ENCODE measurements around the gene AP1G2.

The AP1G2 gene

GRCh38 chr14:23561873-23562821 is 5.4 kb downstream of the AP1G2 start:
- no peak for DNase-seq (ENCODE audit: low read depth in 1 of 2, low spot score in 1 of 2)
- TF ChIP-seq POLR2AphosphoS5 (IDR thresholded peaks at IDR 0.05; ENCODE audit: low read depth) (peak; percentile 2; the same call in 1 of the 2 replicates), SPI1 (IDR thresholded peaks at IDR 0.05; ENCODE audit: borderline replicate concordance, low read depth) (no peak), CTCF (IDR thresholded peaks at IDR 0.05; ENCODE audit: insufficient read depth, low read length) (no peak), GABPA (IDR thresholded peaks at IDR 0.05; ENCODE audit: low read depth) (no peak), REST (IDR thresholded peaks at IDR 0.05; ENCODE audit: insufficient replicate concordance, low read depth) (no peak)
- Histone ChIP-seq H3K27ac (replicated peaks) (no peak overlapping the region), H3K27me3 (ENCODE audit: insufficient read depth, poor library complexity, severe bottlenecking) (no peaks in the 10 kb centered on the region), H3K4me3 (replicated peaks; ENCODE audit: insufficient read depth, low read length) (no peak overlapping the region)

GRCh38 chr14:23561259-23561658 is 6.3 kb downstream of the AP1G2 start:
- Histone ChIP-seq H3K4me3 (replicated peaks; ENCODE audit: insufficient read depth, low read length) (no peak overlapping the region), H3K27ac (replicated peaks) (no peak overlapping the region), H3K27me3 (ENCODE audit: insufficient read depth, poor library complexity, severe bottlenecking) (no peaks in the 10 kb centered on the region)
- TF ChIP-seq SPI1 (IDR thresholded peaks at IDR 0.05; ENCODE audit: borderline replicate concordance, low read depth) (no peak), POLR2AphosphoS5 (IDR thresholded peaks at IDR 0.05; ENCODE audit: low read depth) (0 out of 2 replicates have a peak, but pooled peaks have one; percentile 26)
- DNase-seq (ENCODE audit: low read depth in 1 of 2, low spot score in 1 of 2) = no peak

GRCh38 chr14:23559926-23560520 is 7.6 kb downstream of the AP1G2 start:
- Histone ChIP-seq H3K27ac (replicated peaks) (no peak overlapping the region), H3K27me3 (ENCODE audit: insufficient read depth, poor library complexity, severe bottlenecking) (no peaks in the 10 kb centered on the region), H3K4me3 (replicated peaks; ENCODE audit: insufficient read depth, low read length) (no peak overlapping the region)
- no peak for DNase-seq (ENCODE audit: low read depth in 1 of 2, low spot score in 1 of 2)
- TF ChIP-seq POLR2AphosphoS5 (IDR thresholded peaks at IDR 0.05; ENCODE audit: low read depth) (no peak), CTCF (IDR thresholded peaks at IDR 0.05; ENCODE audit: insufficient read depth, low read length) (no peak)

- H3K27ac ChIP-seq (replicated peaks) = no peak overlapping the region
- DNase-seq (ENCODE audit: low read depth in 1 of 2, low spot score in 1 of 2) = peak in 1 of 2 experiments; percentile 62
- no peak overlapping the region for H3K4me3 ChIP-seq (replicated peaks; ENCODE audit: insufficient read depth, low read length)
- TF ChIP-seq REST (IDR thresholded peaks at IDR 0.05; ENCODE audit: insufficient replicate concordance, low read depth) (no peak), CTCF (IDR thresholded peaks at IDR 0.05; ENCODE audit: insufficient read depth, low read length) (peak; percentile 89), SPI1 (IDR thresholded peaks at IDR 0.05; ENCODE audit: borderline replicate concordance, low read depth) (no peak)
- H3K27me3 ChIP-seq (ENCODE audit: insufficient read depth, poor library complexity, severe bottlenecking) = no peaks in the 10 kb centered on the region
These were observed 8.3 kb downstream of the AP1G2 start for GRCh38 chr14:23559010-23559925.
